Endometrial microvascular endothelial cells (primary cell): ENCODE data around the gene NUP58. TPM values are rescaled to one million over a fixed set of nuclear protein-coding genes. Genes with fewer than 3 reads are reported as not detected.

ENCODE experiments used
- in situ Hi-C: cut with HindIII; loops from 2 replicates; pipeline ENCODE4 v1.10.0; 2017; ENCODE audit warnings: low sequenced_read_pairs, low pct_unique_long_range_greater_than_20kb; ENCODE audit errors: inconsistent ontology term
- total RNA-seq: library from RNA; depleted of rRNA; stranded (reverse); fragments of >200 nt; gene quantifications from one replicate; pipeline ENCODE4 v1.2.3, GENCODE V29; 2015; ENCODE audit errors: inconsistent ontology term

The NUP58 gene
- total RNA-seq, 1 donor from 2014 or later, result 40.8 TPM

- in situ Hi-C loops, result no loop called here
Measured at GRCh38 chr13:25371158-25371874, 69.9 kb downstream of the NUP58 start.

- in situ Hi-C loops, result no loop called here
Measured at GRCh38 chr13:25371875-25372283, 70.5 kb downstream of the NUP58 start, which contains the start of gene ATP8A2. Gene ATP8A2, plus strand, starts transcription at chr13:25371974. Its CDS starts 239 bp downstream, at chr13:25372213.

DNA sequence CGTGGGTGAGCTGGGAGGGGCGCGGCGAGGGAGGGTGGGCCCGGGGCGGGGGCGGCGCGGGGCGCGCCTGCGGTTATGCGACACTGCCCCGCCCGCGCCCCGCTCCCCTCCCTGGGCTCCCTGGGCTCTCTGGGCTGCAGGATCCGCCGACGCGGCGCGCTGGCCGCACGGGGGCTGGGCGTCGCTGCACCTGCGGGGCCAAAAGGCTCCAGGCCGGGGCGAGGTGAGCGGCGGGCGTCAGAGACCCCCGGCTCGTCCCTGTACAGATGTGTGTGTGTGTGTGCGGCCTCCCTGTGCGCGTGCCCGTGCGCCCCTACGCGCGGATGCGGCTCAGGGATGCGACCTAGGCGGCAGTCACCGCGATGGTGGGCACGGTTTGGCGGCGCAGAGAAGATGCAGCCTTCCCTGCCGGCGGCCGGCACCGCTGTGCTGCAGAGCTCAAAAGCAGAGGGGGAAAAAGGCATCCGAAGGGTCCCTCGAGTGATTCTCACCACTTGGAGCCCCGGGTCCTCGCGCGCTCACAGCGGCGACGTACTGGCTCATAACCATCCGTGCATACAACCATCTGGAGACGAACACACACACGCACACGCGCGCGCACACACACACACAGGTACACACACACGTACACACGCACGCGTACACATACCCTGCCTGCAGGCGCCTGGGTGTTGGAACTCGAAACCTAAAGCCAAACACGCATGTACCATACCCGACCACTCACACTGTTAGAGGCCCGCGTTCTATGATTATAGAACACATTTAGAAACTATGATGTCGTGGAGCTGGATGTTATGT lies 71.1 kb downstream of the NUP58 start:
- in situ Hi-C loops, result no loop called here

DNA sequence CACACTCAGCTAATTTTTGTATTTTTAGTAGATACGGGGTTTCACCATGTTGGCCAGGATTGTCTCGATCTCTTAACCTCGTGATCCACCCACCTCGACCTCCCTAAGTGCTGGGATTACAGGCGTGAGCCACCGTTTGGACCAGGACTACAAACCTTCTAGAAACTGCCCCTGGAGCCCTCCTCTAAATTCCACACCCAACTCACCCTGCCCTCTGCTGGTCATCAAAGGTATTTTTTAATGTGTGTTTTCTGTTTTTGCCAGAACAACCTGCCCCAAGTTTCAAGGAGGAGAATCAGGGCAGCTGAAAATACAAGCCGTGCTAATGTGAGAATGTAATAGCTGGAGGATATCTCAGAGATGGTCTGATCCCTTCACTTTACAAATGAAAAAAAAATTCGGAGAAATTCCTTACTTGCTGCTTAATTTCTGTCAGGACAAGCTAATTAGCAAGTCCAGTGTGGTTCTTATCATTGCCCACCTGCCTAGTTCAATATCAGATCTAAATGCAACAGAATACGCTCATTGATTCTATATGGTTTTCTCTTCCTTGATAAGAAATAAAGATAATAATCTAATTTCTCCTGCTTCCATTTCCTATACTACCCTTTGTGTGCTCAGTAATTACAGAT lies 74.4 kb downstream of the NUP58 start:
- in situ Hi-C loops, result no loop called here

GRCh38 chr13:25377244-25377962 lies 76.0 kb downstream of the NUP58 start:
- in situ Hi-C loops, result no loop called here

- in situ Hi-C loops, result no loop called here
Measured at GRCh38 chr13:25378528-25378927, 77.1 kb downstream of the NUP58 start.

- in situ Hi-C loops, result no loop called here
Measured at GRCh38 chr13:25379011-25379410, 77.6 kb downstream of the NUP58 start.

DNA sequence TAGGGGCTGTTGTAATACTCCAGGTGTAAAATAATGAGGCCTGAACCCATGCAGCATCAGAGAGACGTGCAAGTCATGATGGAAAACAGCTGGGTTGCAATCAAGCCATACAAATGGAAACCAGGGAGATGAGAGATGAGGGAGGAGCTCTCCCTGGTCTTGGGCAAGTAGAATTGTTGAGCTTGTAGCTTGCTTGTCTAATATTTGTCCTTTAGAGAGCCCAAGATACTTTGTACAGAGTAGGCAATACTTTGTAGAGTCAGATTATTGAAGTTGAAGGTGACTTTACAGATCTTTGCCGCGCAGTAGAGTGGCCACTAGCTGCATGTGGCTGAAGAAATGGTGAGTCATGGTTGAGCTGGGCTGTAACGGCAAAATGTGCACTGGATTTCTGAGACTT lies 78.7 kb downstream of the NUP58 start:
- in situ Hi-C loops, result no loop called here

- in situ Hi-C loops, result no loop called here
Measured at GRCh38 chr13:25380741-25381324, 79.4 kb downstream of the NUP58 start.

DNA sequence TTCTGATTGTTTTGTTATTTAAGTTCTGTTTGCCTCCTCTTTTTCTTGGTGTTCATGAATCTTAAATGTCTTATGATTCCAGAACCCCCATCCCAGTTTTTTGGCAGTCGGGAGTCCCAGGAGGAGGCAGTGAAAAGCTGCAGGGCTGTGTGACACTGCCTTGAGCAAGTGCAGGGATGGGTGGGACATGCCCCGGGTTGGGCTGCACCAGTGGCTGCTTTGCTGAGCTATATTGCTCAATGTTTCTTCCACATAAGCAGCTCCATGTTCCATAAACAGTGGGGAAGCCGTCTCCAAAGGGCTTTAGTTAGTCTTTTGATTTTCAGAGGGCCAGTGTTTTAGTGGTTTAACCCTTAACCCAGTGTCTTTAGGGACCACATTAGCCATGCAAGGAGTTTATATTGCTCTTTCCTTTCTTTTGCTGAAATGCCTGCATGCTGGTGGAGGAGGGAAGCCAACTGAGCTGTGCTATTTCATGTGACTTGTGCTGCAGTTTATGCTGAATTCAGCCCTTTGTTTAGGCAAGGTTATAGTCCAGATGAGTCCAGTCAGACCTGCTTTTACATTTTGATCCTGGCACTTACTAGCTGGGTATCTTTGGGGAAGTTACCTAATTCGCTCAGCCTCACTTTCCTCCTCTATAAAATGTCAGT lies 83.5 kb downstream of the NUP58 start:
- in situ Hi-C loops, result no loop called here

DNA sequence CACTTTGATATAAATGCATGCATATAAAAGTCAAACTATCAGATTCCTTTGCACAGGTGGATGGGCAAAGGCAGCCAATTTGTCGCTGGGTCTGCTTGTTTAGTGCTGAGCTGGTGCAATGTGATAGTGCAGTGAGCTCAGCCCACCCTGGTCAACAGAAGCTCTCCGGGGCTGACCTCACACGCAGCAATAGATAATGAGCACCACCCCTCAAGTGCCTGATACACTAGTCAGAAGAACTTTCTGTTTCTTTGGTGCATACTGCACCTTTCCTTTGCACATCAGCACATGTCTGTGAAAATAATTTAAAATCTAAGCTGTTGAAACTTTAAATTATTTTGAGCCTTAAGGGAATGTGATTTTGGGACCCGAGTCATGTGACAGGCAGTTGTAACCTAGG lies 90.5 kb downstream of the NUP58 start:
- in situ Hi-C loops, result no loop called here

Other genes with a start within 250 kb of the NUP58 start
- gene PABPC3, start 205.5 kb upstream of the NUP58 start, total RNA-seq, result not detected
- gene AMER2, start 129.3 kb upstream of the NUP58 start, total RNA-seq, result not detected
- 24.4 TPM for gene MTMR6, start 14.1 kb upstream of the NUP58 start, total RNA-seq
- gene ATP8A2, start 70.3 kb downstream of the NUP58 start, total RNA-seq, result not detected